Ascending aorta (tissue), 2 donors: Measurements from ENCODE around the gene THAP9. TPM values are rescaled to one million over a fixed set of nuclear protein-coding genes. Genes with fewer than 3 reads are reported as not detected.
"Not testable (repeated sequence)": the region's sequence is repeated elsewhere in the genome, so short reads cannot be mapped to it uniquely, and the experiment has no call there.

Source experiments
- DNase-seq, 2 donors: peaks; one replicate each; pipeline ENCODE4 v3.0.0-alpha.2; 2019; ENCODE audit warnings: low spot score in 2 of 2
- H3K27ac ChIP-seq, 2 donors: fragments of 200-600 bp; sonication (generic); one replicate each; pipeline ENCODE4 v1.5.1; 2016 to 2017; ENCODE audit warnings: mild to moderate bottlenecking in 1 of 2
- H3K27me3 ChIP-seq: fragments of 200-600 bp; sonication (generic); one replicate; pipeline ENCODE4 v1.5.1; 2017
- H3K36me3 ChIP-seq, 2 donors: fragments of 200-600 bp; sonication (generic); one replicate each; pipeline ENCODE4 v1.5.1; 2016
- H3K4me1 ChIP-seq, 2 donors: fragments of 200-600 bp; sonication (generic); one replicate each; pipeline ENCODE4 v1.5.1; 2016 to 2017; ENCODE audit warnings: mild to moderate bottlenecking in 1 of 2
- H3K4me3 ChIP-seq, 2 donors: fragments of 200-600 bp; sonication (generic); one replicate each; pipeline ENCODE4 v1.5.1; 2016 to 2017; ENCODE audit warnings: mild to moderate bottlenecking in 1 of 2
- H3K9me3 ChIP-seq, 2 donors: fragments of 200-600 bp; sonication (generic); one replicate each; pipeline ENCODE4 v1.5.1; 2016
- intact Hi-C: fragments of 100-400 bp; cut with DNase I; formaldehyde crosslinking; loops from one replicate; pipeline ENCODE4 v1.15.1; 2023
- total RNA-seq: library from RNA; depleted of rRNA; stranded (reverse); fragments of >200 nt; gene quantifications from one replicate; pipeline ENCODE4 v1.1.0, GENCODE V29; 2016
- TF ChIP-seq, protein P1 (sequence below), 3 experiments: fragments of 200-600 bp in 2 of 3; fragments of 450-650 bp in 1 of 3; sonication (generic) in 2 of 3; IDR thresholded peaks; one replicate each; pipeline ENCODE4 v1.5.1; 2016 to 2019; ENCODE audit warnings: antibody characterized with exemption in 3 of 3, mild to moderate bottlenecking in 1 of 3, moderate library complexity in 1 of 3

The THAP9 gene, protein sequence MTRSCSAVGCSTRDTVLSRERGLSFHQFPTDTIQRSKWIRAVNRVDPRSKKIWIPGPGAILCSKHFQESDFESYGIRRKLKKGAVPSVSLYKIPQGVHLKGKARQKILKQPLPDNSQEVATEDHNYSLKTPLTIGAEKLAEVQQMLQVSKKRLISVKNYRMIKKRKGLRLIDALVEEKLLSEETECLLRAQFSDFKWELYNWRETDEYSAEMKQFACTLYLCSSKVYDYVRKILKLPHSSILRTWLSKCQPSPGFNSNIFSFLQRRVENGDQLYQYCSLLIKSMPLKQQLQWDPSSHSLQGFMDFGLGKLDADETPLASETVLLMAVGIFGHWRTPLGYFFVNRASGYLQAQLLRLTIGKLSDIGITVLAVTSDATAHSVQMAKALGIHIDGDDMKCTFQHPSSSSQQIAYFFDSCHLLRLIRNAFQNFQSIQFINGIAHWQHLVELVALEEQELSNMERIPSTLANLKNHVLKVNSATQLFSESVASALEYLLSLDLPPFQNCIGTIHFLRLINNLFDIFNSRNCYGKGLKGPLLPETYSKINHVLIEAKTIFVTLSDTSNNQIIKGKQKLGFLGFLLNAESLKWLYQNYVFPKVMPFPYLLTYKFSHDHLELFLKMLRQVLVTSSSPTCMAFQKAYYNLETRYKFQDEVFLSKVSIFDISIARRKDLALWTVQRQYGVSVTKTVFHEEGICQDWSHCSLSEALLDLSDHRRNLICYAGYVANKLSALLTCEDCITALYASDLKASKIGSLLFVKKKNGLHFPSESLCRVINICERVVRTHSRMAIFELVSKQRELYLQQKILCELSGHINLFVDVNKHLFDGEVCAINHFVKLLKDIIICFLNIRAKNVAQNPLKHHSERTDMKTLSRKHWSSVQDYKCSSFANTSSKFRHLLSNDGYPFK
- total RNA-seq = 0.32 TPM

DNA sequence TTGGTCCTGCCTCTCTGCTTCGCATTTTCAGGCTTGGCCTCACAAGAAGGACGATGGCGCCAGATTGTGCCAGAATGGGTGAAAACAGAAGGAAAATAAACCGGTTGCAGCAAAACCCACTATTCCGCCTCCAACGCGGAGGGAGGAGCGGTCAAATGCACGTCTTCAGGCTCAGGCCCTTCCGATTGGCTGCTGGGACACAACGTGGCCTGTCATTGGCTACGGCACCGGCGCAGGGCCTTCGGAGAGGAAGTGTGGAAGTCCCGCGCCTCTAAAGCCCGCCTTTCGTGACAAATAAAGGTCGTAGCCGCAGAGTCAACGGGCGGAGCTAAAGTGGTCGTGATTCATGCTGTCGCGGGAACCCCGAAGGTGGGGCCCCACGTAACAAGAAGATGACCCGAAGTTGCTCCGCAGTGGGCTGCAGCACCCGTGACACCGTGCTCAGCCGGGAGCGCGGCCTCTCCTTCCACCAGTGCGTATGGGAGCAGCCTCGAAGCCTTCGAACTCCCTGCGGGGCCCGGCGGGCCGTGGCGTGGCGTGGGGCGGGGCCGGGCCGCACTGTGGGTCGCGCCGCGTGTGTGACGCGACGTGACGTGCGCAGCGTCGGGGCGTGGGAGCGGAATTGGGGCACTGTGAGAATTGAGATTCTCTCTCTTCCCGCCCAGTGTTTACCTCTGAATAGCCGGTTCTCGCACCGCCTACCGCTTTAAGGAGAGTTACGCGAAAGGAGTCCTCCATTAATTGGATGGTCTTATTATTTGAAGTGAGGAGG is at the start of gene THAP9:
THAP9 (plus strand) TSS at position 325 of the 772 bp plus-strand sequence; CDS start at position 393, 68 bp downstream.
- intact Hi-C loops = loop anchor here (1.0 to 5.0 kb wide), 9 partner anchors 9 to 555 kb away; partner anchors contain the start of genes COPS4, COQ2, HELQ and SEC31A
- H3K9me3 ChIP-seq = no peaks in the 10 kb centered on the region
- peaks cover 0 to 9% of the 10 kb centered on the region in 2 donors for H3K36me3 ChIP-seq
- H3K4me3 ChIP-seq = peak within 1 kb of the TSS; percentile 69 to 78
- DNase-seq = peak; percentile 97 to 99
- H3K27ac ChIP-seq = peak within 1 kb of the TSS; percentile 98
- H3K4me1 ChIP-seq = peaks cover 0 to 20% of the 10 kb centered on the region in 2 donors
- TF ChIP-seq, protein P1, sequence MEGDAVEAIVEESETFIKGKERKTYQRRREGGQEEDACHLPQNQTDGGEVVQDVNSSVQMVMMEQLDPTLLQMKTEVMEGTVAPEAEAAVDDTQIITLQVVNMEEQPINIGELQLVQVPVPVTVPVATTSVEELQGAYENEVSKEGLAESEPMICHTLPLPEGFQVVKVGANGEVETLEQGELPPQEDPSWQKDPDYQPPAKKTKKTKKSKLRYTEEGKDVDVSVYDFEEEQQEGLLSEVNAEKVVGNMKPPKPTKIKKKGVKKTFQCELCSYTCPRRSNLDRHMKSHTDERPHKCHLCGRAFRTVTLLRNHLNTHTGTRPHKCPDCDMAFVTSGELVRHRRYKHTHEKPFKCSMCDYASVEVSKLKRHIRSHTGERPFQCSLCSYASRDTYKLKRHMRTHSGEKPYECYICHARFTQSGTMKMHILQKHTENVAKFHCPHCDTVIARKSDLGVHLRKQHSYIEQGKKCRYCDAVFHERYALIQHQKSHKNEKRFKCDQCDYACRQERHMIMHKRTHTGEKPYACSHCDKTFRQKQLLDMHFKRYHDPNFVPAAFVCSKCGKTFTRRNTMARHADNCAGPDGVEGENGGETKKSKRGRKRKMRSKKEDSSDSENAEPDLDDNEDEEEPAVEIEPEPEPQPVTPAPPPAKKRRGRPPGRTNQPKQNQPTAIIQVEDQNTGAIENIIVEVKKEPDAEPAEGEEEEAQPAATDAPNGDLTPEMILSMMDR (IDR thresholded peaks at IDR 0.05) = no peak
- no peaks in the 10 kb centered on the region for H3K27me3 ChIP-seq

DNA sequence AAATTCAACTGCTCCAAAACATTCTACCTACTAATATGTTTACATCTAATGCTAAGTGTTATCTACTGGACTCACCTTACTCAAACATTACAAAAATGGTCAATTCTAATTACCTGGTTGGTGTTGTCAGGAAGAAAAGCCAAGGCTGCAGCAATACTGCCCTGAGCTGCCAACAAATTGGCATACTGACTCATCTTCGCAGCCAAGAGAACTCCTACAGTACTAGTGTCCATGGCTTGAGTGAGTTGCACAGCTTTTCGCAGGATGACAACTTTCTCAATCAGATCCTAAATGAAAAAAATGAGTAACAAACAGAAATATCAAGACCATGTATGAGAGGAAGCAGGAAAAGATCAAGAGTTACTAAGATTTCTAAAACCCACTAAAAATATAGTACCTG is 49.2 kb upstream of the THAP9 start:
- intact Hi-C loops = no loop called here
- H3K4me3 ChIP-seq = no peak overlapping the region
- H3K36me3 ChIP-seq = peaks cover 82 to 97% of the 10 kb centered on the region in 2 donors
- H3K27me3 ChIP-seq = no peaks in the 10 kb centered on the region
- TF ChIP-seq, protein P1 (IDR thresholded peaks at IDR 0.05) = no peak
- no peaks in the 10 kb centered on the region for H3K4me1 ChIP-seq
- no peak overlapping the region for H3K27ac ChIP-seq
- DNase-seq = no peak
- H3K9me3 ChIP-seq = no peaks in the 10 kb centered on the region

DNA sequence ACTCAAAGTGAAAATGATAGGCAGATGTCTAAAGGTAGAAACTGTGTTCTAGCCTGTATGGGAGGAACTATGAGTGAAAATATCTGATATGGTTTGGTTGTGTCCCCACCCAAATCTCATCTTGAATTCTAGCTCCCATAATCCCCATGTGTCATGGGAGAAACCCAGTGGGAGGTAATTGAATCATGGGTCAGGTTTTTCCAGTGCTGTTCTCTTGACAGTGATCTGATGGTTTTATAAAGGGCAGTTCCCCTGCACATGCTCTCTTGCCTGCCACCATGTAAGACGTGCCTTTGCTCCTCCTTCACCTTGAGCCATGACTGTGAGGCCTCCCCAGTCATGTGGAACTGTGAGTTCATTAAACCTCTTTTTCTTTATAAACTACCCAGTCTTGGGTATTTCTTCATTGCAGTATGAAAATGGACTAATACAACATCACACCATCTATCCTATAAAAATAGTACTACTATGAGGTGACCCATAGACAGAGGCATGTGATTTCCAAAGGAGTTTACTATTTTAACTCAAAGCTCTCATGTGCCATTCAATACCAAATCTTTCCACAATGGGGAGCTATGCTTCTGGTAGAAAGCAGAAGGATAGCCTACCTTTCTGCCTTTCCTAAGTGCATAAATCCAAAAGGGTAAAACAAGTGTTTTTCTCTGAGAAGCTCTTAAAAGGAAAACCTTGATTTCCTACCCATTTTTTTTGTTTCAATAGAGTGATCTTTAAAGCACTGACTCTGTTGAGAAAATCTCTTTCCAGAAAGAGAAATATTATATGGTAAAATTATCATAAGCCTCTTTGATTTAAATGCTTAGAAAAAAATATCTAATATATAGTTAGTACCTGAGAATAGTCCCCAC is 48.4 kb upstream of the THAP9 start:
- Histone ChIP-seq H3K9me3 (no peaks in the 10 kb centered on the region), H3K36me3 (peaks cover 83 to 99% of the 10 kb centered on the region in 2 donors), H3K27me3 (no peaks in the 10 kb centered on the region), H3K27ac (no peak overlapping the region), H3K4me3 (no peak overlapping the region), H3K4me1 (no peaks in the 10 kb centered on the region)
- intact Hi-C loops = no loop called here
- DNase-seq = no peak
- TF ChIP-seq, protein P1 (IDR thresholded peaks at IDR 0.05) = peak in 2 of 3 experiments; percentile 15 to 21

DNA sequence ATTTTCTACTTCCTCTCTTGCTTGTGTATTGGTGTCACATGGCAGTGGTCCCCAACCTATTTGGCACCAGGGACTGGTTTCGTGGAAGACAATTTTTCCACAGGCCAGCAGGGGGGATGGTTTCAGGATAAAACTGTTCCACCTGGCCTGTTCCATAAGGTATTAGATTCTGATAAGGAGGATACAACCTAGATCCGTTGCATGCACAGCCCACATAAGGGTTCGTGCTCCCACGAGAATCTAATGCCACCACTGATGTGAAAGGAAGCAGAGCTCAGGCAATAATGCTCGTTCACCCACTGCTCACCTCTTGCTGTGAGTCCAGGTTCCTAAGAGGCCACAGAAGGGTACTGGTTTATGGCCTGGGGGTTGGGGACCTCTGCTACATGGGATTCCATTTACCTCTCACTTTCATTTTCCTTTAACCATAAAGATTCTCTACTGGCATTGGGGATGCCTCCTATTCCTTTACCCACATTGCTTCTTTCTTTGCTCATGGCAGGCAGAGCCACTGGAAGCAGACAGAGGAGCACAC is 47.7 kb upstream of the THAP9 start:
- Histone ChIP-seq H3K9me3 (no peaks in the 10 kb centered on the region), H3K4me3 (no peak overlapping the region), H3K27me3 (no peaks in the 10 kb centered on the region), H3K27ac (no peak overlapping the region), H3K36me3 (peaks cover 84 to 99% of the 10 kb centered on the region in 2 donors), H3K4me1 (no peaks in the 10 kb centered on the region)
- intact Hi-C loops = no loop called here
- DNase-seq = no peak
- TF ChIP-seq, protein P1 (IDR thresholded peaks at IDR 0.05) = no peak

DNA sequence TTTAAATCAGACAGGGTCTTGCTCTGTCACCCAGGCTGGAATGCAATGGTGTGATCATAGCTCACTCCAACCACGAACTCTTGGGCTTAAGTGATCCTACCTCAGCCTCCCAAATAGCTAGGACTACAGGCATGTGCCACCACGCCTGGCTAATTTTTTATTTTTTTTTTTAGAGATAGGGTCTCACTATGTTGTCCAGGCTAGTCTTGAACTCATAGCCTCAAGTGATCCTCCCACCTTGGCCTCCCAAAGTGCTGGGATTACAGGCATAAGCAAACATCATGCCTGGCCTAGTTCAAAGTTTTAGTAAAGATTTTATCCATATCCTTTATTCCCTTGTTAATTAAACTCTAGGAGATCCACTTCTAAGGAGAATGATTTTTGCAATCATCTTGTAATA is 40.0 kb upstream of the THAP9 start:
- not testable (repeated sequence) for H3K9me3 ChIP-seq, DNase-seq, H3K4me1 ChIP-seq, H3K27ac ChIP-seq, H3K4me3 ChIP-seq, H3K27me3 ChIP-seq
- peaks cover 62 to 67% of the 10 kb centered on the region in 2 donors for H3K36me3 ChIP-seq
- intact Hi-C loops = loop anchor here (5.0 kb wide), 1 partner anchor 42 kb away; the partner anchor contains the start of gene THAP9
